HG03159 (cell line): ENCODE results near the gene SCUBE1.

Experiments used
- ATAC-seq: cut with Tn5 transposase; IDR thresholded peaks from one replicate; pipeline ENCODE4 v1.9.1; 2021; ENCODE audit warnings: mild to moderate bottlenecking, moderate library complexity; ENCODE audit not compliant: unreplicated experiment

SCUBE1 gene

GRCh38 chr22:43166132-43166930, 176.8 kb downstream of the SCUBE1 start:
- no peak for ATAC-seq

DNA sequence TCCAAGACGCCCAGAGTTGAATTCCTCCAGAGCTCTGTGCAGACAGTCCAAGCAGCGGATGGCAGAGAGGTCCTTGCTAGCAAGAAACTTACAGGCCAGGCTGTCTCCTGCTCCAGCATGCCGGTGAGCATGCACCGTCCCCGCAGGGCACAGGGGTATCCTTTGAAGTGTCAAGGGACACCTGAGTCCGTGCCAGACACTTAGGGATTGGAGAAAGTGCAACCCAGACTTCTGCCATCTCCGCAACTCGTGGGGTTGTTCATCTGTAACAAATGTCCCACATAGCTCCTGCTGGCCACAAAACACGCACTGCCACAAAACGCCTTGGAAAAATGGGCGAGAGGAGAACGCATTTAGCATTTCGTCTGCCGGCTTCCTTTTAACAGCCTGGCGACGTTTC, 178.5 kb downstream of the SCUBE1 start:
- no peak for ATAC-seq

DNA sequence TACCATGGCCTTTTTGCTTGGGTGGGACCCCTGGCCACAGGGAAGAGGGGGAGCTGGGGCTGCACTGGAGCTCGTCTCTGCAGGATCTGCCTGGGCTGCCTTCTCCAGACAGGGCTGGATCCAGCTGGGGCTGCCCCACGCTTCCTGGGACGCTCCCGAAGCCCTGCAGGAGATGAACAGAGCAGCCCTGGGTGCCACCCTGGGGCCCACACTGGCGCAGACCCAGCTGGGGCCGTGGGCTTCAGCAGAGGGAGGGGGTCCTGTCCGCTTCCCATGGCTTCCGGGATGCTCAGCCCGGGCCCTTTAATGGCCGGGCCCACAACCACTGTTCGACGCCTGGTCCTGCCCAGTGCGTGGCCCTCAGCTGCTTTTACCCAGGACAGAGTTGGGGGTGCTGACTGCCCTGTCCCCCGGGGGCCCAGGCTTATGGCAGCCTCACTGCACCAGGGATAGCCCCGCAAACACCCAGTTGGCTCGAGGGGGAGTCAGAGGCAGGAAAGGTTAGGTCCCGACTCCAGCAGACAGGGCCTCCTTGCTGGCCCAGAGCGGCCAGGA, 179.9 kb downstream of the SCUBE1 start:
- no peak for ATAC-seq

DNA sequence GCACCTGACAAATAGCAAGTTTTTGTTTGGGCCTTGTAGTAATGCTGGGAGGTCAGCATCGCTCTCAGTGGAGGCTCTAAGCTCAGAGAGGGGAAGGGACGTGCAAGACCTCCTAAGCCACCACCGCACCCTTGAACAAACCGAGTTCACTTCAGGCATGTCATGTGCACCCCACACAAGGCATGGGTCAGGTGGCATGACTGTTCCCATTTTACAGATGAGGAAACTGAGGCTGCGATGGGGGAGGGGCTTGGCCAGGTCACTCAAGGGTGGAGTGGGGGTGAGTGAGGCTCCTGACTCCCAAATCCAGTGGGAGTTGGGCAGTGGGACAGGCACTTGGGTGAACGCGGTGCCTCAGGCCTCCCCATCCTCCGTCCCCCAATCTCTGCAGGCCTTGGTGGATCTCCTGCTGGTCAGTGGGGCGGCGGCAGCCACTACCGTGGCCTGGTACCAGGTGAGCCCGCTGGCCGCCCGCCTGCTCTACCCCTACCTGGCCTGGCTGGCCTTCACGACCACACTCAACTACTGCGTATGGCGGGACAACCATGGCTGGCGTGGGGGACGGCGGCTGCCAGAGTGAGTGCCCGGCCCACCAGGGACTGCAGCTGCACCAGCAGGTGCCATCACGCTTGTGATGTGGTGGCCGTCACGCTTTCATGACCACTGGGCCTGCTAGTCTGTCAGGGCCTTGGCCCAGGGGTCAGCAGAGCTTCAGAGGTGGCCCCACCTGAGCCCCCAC, 180.6 kb downstream of the SCUBE1 start:
- no peak for ATAC-seq

DNA sequence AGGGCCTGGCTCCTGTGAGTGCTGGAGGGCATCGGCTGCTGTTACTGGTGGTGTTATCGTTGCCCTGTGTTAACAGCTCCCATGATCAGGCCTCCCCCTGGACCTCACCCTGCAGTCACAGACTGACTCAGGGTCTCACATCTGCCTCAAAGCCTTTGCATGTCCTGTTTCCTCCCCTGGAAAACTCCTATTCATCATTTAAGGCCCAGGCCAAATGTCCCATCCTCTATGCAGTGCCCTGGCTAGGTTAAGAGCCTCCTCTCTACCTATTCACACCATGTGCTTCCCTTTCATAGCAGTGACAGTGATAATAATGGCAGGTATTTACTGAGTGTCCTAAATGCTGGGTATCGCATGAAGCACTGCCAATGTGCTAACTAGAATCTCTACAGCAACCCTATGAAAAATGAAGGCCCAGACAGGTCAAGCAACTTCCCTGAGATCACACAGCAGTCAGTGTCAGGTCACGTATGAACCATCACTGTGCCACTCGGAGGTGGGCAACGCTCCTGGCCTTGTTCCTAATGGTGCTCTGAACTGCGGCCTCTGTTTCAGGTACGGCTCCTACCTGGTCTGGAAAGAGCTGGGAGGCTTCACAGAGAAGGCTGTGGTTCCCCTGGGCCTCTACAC, 182.6 kb downstream of the SCUBE1 start:
- no peak for ATAC-seq

- ATAC-seq: no peak
Measured at GRCh38 chr22:43159484-43160178, 183.5 kb downstream of the SCUBE1 start.

DNA sequence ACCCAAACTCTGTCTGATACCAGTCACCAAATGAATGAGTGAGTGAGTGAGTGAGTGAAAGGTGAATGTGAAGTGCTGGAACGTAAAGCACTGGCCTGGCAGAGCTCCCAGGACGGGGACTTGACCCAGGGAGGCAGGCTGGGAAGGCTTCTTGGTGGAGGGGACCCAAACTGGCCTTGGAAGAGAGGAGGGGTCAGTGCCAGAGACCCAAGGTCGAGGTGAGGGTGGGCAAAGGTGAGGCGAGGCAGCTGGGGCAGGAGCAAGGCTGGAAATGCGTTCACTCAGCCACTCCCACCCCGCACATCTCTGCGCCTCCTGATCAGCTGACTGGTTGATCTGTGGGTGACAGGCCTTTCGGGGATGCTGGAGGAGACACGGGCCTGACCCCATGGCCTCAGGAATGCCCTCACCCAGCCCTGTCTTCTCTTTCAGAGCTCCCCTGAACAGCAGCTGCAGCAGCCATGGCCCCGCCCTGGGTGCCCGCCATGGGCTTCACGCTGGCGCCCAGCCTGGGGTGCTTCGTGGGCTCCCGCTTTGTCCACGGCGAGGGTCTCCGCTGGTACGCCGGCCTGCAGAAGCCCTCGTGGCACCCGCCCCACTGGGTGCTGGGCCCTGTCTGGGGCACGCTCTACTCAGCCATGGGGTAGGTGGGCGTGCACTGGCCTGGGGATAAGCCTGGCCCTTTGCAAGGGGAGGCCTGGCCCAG, 184.2 kb downstream of the SCUBE1 start:
- ATAC-seq: no peak

DNA sequence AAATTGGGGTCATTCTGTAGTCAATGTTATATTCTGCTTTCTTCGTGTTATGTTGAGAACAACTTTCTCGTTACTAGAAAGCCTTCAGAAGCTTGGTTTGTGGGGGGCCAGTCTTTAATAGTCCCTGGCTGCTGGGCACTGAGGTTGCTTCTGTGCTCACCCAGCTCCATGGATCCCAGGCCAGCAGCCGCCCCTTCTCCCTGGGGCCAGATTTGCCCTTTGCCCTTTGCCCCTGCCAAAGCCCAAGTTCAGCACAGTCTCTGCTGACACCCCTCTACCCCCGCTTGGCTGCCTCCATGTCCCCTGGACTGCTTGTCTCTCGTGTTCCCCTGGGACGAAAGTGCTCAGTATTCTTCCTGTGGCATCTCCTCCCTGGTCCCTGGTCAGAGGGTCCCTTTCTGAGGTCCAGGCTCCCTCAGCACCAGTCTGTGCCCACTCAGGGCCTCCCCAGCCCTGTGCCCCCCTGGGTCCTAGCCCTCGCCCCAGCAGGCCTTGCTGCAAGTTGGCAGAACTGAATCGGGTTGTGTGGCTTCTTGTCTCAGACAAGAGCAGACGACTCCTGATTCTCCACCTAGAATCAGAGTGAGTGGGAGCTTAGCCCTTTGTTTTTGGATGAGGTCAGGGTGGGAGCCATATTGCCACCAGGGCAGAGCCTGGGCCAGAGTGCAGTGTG, 185.2 kb downstream of the SCUBE1 start:
- no peak for ATAC-seq

DNA sequence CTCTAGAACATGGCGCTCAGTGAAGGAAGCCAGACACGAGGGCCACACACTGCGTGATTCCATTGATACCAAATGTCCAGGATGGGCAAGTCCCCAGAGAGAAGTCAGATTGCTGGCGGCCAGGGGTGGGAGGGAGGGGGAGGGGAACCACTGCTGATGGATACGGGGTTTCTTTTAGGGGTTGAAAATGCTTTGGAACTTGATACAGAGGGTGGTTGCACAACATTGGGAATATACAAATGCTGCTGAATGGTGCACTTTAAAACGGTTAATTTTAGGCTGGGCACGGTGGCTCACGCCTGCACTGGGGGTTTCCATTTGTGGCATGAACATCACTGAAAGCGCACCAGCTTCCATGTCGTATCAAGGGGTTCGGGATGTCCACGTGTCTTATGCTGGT, 186.8 kb downstream of the SCUBE1 start:
- no peak for ATAC-seq

DNA sequence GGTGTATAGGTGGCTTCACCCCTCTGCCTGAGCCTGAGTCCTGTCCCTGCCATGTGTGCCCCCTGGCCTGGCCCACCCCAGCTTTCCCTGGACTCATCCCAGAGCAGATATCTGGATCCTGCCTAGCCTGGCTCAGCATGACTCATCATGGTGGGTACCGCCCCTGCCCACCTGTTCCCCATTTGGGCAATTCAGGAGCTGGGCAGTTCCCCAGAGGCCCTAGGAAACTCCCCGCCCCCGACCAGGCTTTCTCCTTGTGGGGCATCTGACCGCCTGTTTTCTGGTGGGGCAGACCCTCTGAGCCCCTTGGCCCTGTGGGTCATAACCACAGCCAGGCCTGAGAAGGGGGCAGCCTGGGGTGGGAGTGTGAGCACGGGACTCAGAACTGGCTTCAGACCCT, 187.4 kb downstream of the SCUBE1 start:
- ATAC-seq: no peak

DNA sequence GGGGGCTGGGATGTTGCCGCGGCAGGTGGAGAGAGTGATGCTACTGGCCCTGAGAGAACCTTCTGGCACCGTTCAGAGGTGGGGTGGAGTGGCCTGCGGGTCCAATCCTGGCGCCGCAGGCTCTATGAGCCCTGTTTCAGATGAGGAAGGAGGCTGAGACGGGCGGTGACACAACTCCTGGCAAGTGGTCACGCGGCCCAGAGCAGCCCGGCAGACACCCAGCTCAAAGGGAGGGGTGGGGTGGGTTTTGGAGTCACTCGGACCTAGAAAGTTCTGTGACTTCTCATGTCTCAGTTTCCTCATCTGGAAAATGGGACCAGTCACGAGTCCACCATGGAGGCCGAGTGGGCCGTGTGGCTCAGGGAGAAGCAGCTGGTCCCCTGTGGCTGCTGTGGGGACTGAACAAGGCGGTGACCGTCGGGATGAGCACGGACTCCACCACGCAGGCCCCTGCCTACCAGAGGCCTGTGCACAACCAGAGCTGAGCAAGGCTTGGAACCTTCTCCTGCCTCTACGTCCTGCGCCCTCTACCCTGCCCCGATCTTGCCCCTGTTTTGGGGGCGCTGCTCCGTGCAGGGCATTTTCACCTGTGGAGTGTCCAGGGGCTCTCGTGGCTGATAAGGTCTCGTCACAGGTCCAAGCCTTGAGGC, 188.2 kb downstream of the SCUBE1 start:
- ATAC-seq: no peak

DNA sequence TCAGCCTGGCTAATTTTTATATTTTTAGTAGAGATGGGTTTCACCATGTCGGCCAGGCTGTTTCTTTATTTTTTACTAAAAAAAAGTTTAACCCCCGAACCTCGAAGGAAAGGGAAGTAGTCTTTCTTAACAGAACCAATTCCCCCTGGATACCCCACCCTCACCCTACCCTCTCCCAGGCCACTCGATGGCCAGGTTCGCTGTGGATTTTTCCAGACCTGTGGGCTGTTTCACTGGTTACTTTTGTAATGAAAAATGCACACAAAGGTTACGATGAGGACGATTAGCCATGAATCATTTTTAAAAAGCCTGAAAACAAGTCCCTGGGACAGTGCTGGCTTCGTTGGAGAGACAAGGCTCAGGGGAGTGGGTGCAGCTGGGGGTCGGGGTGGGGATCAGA, 189.3 kb downstream of the SCUBE1 start:
- ATAC-seq: no peak

GRCh38 chr22:43152357-43153071, 190.7 kb downstream of the SCUBE1 start:
- no peak for ATAC-seq

GRCh38 chr22:43152003-43152356, 191.2 kb downstream of the SCUBE1 start:
- ATAC-seq: no peak

DNA sequence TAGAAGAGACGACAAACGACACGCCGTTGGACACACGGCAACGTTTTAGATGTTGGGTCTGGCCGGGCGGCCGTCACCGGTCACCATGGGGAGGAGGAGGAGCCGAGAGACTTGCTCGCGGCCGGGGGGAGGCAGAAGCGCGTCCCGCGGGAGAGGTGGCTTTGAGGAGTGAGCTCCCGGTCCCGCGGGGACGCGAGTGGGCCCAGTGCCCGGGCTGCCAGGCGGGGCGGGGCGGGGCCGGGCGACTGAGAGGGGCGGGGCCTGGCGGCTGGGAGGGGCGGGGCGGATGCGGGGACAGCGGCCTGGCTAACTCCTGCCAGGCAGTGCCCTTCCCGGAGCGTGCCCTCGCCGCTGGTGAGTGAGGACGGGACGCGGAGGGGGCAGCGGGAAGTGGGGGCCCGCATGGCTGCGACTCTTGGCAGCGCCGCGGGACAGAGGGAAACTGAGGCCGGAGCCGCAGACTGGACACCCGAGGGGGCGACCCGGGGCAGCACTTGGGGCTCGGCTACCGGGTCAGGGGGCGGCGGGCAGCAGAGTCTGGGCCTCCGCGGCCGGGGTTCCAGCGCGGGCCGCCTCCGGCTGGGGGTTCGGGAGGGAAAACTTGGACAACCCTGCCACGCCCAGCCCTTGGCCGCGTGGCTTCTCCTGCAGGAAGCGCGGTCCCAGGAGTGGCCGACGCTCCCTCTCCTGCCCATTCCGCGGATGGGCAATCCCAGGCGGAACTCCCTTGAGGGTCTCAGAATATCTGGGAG, 191.7 kb downstream of the SCUBE1 start, which contains the start of gene TSPO:
TSS of gene TSPO (plus strand) at position 309 of the 752 bp plus-strand sequence. CDS start 7,680 bp downstream, outside the sequence.
- ATAC-seq: no peak

- ATAC-seq: no peak
Measured at GRCh38 chr22:43150731-43151206, 192.4 kb downstream of the SCUBE1 start.

DNA sequence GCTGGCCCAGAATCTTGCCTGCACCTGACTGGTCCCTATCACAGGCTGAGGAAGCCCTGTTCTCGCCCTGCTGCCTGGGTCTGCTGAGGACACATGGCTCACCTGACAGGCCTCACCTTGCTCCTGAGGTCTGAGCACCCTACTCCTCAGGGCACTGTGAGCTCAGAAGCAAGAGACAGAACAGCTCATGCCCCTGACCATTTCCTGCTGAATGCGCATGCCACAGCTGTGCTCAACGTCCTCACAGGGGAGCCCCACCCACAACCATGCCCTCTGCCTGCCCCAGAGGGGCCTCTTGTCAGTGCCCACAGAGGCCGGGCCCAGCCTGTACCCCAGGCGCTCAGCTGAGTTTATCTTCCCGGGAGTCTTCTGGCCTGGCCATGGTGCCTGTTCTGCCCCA, 194.6 kb downstream of the SCUBE1 start:
- no peak for ATAC-seq

- no peak for ATAC-seq
Measured at GRCh38 chr22:43147821-43148220, 195.4 kb downstream of the SCUBE1 start.
